NT2/D1 (cell line): ENCODE data around the gene TSPYL4.

Source experiments
- SUZ12 ChIP-seq: IDR thresholded peaks from 2 replicates; pipeline ENCODE4 v1.6.1; 2011; ENCODE audit not compliant: insufficient read length, insufficient read depth; ENCODE audit errors: extremely low read depth
- YY1 ChIP-seq: IDR thresholded peaks from 2 replicates; pipeline ENCODE4 v1.6.1; 2011; ENCODE audit not compliant: insufficient read length, insufficient read depth

GRCh38 chr6:116277124-116277523 is 23.2 kb upstream of the TSPYL4 start:
- TF ChIP-seq YY1 (no peak), SUZ12 (no peak)
